ENCODE results near the gene ADAM33.

ADAM33 gene

DNA sequence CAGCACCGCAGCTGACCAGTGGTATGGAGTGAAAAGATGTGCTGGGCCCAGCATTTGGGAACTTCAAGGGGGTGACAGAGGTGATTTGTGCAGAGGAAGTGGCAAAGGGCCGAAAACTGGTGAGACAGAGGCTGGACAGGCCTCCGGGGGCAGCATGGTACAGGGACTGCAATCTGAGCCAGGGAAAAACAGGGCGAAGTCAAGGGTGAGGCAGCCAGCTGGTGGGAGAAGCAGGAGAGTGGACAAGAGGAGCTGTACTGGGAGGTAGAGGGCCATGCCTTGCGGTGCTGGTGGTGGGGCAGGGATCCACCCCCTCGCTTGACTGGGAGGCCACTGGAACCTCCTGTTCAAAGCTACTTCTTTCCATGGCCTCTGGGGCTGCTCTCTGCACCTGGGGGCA, 11.3 kb downstream of the ADAM33 start:
- in situ Hi-C loops (cut with HindIII; ENCODE audit: low sequenced_read_pairs) = no loop called here

DNA sequence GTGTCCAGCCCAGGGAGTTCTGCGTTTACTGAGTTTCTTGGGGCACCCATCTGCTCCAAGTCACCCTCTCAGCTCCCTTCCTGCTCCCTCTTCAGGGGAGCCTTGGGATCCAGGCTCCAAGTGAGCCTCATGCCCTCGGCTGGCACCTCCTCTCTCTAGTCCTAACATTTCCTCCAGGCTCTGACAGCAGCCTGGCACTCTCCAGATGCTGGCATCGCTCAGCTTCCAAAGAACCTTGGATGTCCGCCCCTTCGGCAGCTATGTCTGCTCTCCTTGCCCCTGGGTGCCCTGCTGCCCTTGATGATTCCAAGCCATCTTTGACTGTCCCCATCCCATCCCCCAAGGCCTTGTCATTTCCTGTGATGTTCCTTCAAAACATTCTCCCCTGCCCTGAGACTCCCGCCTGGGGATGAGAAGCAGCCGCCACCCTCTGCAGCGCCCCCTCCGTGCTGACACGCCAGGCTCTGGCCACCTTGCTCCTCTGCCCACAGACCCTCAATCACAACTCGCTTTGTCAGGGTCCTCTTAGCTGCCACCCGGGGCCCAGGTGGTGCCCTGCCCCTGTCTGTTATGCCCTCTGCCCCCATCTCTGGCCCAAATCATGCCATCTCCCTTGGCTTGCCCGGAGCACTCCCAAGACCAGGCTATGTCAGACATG, 12.0 kb downstream of the ADAM33 start:
- in situ Hi-C loops (cut with HindIII; ENCODE audit: low sequenced_read_pairs) = no loop called here

DNA sequence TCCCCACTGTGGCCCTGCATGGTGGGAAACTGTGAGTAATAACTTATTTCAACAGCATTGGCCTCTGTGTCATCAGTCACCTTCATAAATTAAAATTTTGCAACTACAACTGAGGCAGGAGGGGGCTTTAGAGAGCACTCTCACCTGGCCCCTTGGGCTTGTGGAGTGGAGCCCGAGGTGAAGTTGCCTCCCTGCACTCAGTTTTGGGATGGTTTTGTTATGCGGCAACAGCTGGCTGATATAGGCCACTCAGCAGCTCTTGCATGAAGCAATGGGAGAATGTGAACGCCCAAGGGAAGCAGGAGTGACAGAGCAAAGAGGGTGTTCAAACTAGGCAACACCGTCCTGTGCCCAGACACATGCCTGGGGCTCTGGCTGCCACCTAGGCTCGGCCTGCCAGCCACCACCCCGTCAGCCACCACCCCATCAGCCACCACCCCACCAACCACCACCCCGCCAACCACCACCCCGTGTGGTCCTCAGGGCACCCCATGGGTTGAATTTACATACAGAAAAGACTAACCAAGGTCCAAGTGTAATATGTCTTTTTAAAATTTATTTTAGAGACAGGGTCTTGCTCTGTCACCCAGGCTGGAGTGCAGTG, 14.3 kb downstream of the ADAM33 start:
- in situ Hi-C loops (cut with HindIII; ENCODE audit: low sequenced_read_pairs) = no loop called here

DNA sequence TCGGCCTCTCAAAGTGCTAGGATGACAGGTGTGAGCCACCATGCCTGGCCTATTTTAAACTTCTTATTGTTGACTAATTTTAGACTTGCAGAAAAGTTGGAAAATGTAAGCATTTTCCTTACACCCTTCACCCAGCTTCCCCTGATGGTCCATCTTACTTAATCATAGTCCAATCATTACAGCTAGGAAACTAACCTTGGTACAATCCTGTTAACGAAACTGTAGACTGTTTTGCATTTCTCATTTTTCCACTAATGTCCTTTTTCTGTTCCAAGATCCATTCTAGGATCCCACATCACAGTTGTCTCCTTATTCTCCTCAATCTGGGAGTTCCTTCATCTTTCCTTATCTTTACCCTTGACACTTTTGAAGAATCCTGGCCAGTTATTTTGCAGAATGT, 18.0 kb downstream of the ADAM33 start:
- in situ Hi-C loops (cut with HindIII; ENCODE audit: low sequenced_read_pairs) = no loop called here

DNA sequence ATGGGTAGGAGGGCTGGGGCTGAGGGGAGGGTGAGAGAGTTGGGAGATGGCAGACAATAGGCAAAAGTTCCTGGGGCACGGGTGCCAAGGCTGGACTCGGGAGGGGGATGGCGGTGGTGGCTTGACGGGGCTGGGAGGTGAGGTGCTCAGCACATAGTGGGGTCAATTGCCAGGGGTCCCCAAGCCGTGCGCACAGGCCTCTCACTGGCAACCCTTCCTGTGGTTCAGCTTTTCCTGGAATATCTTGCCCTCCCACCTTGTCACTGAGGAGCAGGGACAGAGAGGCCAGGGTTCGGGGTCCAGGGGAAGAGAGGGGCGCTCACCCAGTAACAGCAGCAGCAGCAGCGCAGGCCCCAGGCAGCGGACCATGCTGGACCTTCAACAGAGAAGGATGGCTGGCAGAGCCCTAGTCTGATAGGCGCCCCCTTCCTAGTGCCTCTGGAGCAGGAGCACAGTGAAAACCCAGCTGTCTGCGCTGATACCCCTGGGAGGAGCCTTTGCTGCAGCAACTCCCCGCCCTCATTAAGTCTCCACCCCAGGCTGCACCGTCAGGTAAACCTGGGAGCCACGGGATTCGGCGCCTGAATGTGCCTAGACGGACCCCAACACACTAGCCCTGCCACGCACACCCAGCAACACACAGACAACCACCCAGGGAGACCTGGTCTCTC, 18.6 kb downstream of the ADAM33 start, which contains the start of gene GFRA4:
GFRA4 (minus strand) TSS at position 369 of the 671 bp plus-strand sequence; CDS start at position 369, 0 bp downstream.
- in situ Hi-C loops (cut with HindIII; ENCODE audit: low sequenced_read_pairs) = no loop called here

DNA sequence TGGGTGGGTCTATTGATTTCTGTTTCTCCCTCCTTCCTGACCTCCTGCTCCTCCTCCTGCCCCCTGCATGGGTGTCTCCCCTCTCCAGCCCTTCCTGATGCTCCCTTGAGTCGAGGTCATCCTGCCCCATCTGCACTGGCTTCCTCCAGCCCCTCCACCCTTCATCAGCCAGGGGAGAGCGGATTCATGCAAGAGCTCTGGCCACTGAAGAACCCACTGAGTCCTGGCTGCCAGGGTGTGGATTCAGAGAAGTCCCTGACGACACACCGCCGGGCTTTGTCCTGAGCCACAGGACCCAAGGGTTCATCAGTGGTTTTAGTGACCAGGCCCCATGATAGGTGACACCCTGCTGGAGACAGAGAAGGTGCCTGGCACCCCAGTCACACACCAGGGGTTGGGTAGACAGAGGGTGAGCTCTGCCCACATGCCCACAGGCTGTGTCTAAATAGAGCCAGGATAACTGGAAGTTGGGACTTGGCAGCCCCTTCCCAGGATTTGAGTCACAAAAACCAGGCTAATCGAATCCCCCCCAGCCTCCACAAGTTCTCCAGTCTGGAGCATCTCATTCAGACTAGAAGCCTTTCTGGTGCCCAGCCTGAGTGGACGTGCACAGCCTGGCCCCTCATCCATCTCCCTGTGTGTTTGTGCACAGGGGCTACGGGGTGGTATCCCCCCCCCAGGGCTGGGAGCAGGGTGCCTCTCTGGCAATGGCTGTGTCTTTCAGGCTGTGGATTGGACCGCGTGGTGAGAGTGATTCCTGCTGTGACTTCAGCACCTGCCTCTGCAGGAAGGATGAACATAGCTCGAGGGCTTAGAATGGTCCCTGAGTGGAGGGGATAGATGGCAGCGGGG, 19.8 kb downstream of the ADAM33 start:
- in situ Hi-C loops (cut with HindIII; ENCODE audit: low sequenced_read_pairs) = no loop called here

DNA sequence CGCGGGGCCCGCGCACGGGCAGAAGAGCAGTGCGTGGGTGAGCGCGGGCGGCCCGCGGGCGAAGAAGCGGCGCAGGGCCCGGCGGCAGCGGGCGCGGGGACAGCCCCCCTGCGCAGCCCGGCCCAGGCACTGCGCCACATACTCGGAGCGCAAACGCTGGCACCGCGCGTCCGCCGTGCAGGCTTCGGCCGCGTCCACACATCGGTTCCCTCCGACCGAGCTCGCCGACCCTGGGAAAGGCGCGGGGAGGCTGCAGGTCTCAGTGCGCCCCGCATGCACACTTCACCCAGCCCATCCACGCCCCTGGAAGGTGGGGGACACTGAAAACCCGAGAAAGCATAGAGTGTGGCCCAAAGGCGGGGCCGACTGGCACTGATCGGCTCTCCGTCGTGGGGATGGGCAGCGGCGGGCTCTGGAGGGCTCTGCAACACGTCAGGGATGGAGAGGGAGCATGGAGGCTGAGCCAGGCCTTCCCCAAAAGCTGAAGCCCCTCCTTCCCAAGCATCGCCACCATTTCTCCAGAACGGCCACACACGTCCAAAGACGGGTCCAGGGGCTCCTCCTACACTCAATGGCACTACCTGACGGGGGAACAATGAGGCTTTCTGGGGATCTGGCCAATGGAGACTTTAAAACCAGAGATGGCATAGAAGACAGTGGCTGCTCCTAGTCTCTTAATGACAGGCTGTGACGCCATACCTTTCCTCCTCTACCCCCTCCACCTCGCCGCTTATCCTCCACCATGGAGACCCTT, 20.6 kb downstream of the ADAM33 start:
- in situ Hi-C loops (cut with HindIII; ENCODE audit: low sequenced_read_pairs) = no loop called here

DNA sequence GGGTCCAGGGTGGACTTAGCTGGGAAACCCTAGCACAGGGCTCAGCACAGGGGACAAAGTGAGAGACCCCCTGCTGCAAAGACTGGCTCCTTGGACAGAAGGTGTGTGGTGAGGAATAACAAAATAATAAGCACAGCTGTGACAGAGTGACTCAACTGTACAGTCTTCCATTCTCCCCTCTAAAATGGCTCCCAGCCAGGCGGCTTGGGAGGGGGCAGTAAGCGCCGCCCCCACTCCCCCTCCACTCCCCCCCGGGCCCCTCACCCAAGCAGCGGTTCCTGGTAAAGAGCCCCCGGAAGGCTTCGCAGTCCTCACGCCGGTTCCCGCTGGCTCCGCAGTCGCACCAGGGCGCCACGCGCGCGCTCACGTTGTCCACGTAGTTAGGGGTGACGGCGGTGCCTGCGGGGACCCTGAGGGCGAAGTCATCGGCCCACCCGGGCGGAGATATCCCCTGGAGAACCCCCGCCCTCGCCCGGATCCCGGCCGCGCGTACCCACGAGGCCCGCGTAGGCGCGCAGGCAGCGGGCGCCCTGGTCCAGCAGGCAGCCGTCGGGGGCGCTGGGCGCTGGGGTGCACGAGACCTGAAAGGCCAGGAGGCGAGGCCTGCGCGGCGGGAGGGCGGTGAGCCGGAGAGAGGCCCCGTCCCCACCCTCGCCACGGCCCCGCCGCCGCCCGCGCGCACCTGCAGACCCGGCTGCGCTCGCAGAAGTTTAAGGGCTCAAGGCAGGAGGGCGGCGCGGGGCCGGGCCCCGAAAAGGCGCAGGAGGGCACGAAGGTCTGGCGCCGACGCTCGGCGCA, 21.3 kb downstream of the ADAM33 start:
- in situ Hi-C loops (cut with HindIII; ENCODE audit: low sequenced_read_pairs) = no loop called here

DNA sequence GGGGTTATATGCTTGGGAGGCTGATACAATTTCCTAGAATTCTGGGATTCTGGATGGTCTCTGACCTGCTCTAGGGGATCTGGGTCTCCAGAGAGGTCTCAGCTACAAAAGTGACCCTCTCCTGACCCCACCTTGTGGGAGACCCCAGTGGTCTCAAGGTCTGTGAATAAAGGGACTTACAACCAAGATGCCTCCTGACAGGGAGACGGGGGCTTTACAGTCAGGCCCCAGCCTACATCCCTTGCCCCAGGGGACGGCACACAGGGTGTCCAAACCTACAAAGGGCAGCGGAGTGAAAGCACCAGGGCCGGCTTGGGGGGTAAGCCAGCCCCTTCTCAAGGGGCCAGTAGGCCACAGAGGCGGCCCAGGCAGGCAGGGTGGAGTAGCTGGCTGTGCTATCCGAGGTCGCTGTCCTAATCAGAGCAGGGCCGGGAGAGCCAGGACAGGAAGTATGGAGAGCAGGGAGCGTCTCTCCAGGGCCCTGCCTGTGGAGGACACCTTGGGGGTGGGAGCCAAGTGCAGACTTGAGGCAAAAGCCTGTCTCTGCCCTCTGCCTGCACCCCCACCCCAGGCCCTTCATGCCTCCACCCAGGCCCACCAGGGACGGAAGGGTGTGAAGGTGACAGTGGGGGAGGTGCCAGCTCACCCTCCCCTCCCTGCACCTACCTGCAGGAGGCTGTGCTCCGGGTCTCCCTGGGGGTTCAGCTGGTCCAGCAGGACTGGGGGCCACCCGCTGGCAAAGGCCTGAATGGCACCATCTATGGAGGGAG, 22.1 kb downstream of the ADAM33 start:
- in situ Hi-C loops (cut with HindIII; ENCODE audit: low sequenced_read_pairs) = no loop called here

DNA sequence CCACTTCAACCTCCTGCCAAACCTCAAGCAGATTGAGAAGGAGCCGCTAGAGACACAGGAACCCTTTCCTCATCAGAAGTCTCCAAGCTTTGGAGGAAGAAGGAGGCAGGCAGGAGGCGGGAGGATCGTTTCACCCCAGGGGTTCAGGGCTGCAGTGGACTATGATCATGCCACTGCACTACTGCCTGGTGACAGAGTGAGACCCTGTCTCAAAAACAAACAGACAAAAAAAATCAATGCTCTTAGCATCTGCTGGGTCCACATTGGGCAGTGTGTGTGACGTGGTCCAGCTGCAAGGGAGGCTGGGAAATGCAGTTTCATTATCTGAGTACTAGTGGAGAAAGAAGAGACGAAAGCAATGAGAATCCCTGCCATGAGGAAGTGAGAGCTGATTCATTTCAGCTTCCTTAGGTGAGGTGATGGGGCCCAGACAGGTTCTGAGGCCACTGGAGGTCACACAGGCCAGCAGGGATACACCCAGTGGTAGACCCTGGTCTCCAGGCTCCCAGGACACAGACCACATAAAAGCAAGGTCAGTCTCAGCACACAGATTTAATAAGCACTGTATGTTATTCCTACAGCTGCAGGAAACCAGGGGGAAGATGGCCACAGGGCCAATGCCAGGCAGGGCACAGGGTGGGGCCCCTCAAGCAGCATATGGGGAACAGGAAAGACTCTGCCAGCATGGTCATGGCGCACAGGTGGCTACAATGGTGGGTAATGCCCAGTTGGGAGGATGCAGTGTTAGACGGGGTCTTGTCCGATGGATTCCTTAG, 22.9 kb downstream of the ADAM33 start:
- in situ Hi-C loops (cut with HindIII; ENCODE audit: low sequenced_read_pairs) = no loop called here

DNA sequence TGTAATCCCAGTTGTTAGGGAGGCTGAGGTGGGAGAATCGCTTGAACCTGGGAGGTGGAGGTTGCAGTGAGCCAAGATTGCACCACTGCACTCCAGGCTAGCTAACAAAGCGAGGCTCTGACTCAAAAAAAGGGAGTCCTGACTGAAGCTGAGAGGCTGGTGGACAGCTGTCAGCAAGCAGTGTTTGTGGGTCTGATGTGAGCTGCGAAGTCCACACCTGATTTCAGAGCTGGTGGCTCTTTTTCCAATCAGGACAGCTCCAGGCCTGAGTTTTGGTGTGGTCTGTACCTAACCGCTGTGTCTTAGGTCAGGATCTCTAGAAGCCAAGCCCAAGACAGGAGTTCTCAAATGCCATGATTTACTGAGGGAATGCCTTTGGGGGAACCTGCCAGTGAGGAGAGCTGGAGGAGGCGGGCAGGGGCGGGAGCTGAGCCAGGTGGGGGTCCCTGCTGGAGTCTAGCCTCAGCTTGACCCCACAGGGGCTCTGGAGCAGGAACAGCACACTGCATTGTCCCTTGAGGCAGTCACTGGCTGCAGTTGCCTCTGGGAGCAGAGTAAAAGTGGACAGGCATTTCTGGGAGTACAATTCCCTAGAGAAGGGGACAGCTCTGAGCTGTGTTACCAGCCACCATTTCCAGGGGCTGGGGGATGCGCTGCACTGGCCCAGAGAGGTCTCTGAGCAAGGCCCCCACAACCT, 23.6 kb downstream of the ADAM33 start:
- in situ Hi-C loops (cut with HindIII; ENCODE audit: low sequenced_read_pairs) = no loop called here

DNA sequence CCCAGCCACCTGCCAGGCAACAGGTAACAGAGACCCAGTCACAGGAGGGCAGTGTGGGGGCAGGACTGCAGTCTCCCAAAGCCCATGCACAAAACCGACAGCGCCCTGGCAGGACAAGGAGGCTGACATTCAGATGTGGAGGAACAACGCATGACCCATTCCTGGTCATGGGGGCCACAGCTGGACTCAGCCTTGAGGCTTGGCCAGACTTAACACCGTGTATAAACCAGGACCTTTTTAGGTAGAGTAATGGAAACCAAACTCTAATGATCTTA, 26.7 kb downstream of the ADAM33 start:
- in situ Hi-C loops (cut with HindIII; ENCODE audit: low sequenced_read_pairs) = no loop called here

DNA sequence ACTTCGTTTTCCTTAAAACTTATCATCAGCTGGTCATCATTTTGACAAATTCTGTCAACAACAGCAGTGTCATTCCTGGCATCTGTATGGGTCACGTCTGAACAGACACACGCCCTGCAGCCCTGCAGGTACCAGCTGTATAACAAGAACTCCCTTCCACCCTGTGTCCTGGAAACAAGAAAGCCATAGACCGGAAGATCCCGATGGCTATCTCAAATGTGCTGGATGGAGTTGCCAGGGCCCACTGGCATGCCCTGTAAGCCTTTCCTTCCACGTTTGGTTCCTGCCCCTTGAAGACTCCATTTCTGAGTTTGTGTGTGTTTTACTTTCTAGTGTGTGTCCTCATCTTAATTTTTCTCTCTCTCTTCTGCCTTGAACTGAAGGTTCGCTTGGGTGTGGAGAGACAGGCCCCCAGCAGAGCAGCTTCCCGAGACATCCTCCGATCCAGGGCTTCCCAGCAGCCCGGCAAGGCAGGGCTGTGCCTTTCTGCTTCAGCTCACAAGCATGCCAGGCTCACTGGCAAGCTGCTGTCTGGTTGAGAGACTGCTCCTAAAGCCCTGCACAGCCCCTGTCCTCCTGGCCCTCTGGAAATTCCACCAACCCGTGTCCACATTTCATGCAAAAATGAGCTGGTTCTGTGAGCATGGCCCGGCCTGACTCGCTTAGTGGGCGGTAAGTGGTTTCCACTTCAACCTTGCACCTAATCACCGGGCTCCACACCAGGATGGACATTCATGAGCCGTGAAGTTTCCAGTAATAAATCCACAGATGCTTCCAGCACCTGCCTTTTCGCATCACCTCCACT, 27.3 kb downstream of the ADAM33 start:
- in situ Hi-C loops (cut with HindIII; ENCODE audit: low sequenced_read_pairs) = no loop called here

DNA sequence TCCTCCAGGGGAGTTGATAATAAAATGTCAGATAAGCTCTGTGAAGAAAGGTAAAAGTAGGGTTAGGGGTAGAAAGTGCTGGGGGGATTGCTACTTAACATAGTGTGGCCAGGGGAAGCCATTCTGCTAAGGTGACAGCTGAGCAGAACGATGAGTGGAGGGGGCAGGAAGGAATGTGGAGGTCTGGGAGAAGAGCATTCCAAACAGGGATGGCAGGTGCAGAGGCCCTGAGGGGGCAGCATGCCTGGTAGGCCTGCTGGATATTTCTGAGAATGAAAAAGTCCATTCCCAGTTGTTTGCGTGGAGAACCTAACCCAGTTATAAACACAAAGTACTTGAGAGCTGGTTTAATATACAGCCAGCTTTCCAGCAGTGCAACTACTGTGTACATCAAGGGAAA, 27.9 kb downstream of the ADAM33 start:
- in situ Hi-C loops (cut with HindIII; ENCODE audit: low sequenced_read_pairs) = no loop called here

DNA sequence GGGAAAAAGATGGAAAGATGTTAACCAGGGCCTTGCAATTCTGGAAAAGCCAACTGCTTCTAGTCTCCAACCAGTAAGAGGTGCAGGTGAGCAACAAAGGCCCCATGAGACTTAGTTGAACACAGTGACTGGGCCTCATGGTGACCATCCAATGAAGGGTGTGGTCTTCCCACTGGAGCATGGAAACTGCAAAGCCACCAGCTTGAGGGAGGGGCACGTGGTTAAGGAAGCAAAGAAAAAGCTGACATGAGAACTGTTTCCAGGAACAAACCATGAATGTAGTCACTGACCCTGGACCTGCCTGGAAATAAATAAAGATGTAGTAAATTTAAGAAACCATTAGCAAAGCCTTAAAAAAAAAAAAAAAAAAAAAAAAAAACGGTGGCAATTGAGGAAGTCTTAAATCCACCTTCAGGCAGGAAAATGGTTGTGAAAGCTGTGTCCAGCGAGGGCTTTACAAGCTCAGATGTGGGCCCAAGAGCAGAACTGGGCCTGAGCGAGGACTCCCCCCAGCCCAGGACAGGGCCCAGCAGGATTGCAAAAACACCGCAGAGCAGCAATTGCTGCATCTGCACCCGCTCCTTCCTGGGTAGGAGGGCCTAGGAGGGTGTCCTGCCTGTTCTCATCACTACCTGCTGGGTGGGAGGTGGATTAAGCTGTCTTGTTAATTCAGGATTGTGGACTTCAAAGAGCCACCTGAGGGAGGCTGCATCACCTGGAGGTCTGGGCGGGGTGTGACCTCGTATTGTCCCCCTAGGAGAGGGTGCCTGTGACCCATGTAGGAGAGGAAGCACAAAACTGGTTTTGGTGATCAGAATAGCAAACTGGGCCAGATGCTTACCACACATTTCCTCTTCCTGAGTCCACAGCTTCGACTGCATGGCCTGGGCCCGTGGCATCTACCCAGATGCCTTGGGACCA, 28.9 kb downstream of the ADAM33 start:
- in situ Hi-C loops (cut with HindIII; ENCODE audit: low sequenced_read_pairs) = no loop called here

DNA sequence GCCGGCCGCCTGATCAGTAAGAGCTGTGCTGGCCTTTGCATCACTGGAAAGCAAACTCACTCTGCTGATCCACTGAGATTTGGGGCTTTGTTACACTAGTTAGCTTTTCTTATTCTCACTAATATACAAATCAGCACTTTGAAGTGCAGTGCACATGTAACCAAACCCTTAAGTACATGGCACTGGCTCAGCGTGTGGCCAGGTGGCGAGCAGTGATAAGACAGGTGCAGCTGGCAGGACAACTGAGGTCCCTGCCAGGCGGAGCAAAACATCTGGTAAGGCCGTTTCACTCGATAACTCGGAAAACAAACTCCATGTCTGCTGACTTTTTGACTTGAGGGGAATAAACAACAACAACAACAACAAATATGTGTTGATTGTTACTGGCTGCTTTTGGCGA, 29.6 kb downstream of the ADAM33 start:
- in situ Hi-C loops (cut with HindIII; ENCODE audit: low sequenced_read_pairs) = no loop called here
